ENCODE results near the gene CABP1. TPM values are rescaled to one million over a fixed set of nuclear protein-coding genes. Genes with fewer than 3 reads are reported as not detected.

The CABP1 gene
- total and polyA plus RNA-seq, 2 of the 13 experiments (the other 11 are each of a cell fraction or from before 2014, with no cell fraction given): not detected

DNA sequence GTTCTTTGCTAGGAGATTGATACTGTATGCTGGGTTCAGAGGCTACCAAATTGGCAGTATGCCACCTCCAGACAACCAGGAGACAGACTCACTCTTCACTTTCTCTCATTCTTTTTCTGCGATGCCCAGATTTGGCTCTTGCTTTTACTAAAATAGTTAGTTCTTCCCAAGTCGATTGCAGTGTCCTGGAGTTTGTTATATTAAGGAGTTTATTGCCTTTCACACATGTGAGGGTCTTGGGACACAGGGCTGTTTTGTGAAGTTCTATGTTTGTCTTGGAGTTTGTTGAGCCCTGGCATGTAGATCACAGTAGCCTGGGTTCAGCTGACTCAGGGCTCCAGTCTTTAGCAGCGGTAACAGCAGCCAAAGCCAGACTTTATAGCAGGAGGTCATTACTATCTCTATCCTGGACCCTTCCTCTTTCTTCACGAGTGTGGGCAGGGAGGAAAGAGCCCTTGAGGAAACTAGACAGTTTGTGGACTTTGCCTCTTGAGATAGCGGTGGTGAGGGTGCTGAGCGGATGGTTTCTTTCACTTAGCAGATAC is 48.2 kb downstream of the CABP1 start:
- peaks cover 64% of the 10 kb centered on the region for H3K79me2 ChIP-seq (ENCODE audit: insufficient read depth, low read length)
- H3K4me2 ChIP-seq (ENCODE audit: low read depth, low read length): peak overlapping the region; percentile 86
- intact Hi-C loops (cut with micrococcal nuclease; ENCODE audit: unreplicated experiment) (loop anchor here (2.0 to 5.0 kb wide), 3 partner anchors 26 to 1389 kb away; partner anchors contain the start of gene MLXIP), in situ Hi-C loops (cut with HindIII; ENCODE audit: extremely low pct_ligation_motif_present, low pct_unique_long_range_greater_than_20kb) (no loop called here)
- no peak for FAIRE-seq
- POLR2A ChIA-PET: no interaction called here
- H3K36me3 ChIP-seq (replicated peaks in 1 of 2; ENCODE audit: control insufficient read depth in 1 of 2, insufficient read depth in 2 of 2, low read length in 2 of 2): peaks cover 0 to 5% of the 10 kb centered on the region in 2 experiments; a peak in 1 of 5 replicates
- H3K27ac ChIP-seq (ENCODE audit: extremely low read length, insufficient read depth, low read length): peak overlapping the region; percentile 94
- peak overlapping the region; percentile 83 to 91 (median 86) for H3K4me3 ChIP-seq (replicated peaks in 1 of 3; ENCODE audit: insufficient read depth in 1 of 3, low read depth in 2 of 3, low read length in 3 of 3)
- DNase-seq (ENCODE audit: low spot score): no peak
- H3K4me1 ChIP-seq (ENCODE audit: insufficient read depth, low read length): peaks cover 68% of the 10 kb centered on the region
- BruUV-seq (replicated peaks): no TSS peak
- CTCF ChIA-PET (ENCODE audit: low intra/inter-chr PET ratio, low total read pairs): no interaction called here
- H3K9me3 ChIP-seq (ENCODE audit: low read length): no peaks in the 10 kb centered on the region
- no peaks in the 10 kb centered on the region for H3K27me3 ChIP-seq (ENCODE audit: control insufficient read depth in 1 of 2, insufficient read depth in 2 of 2, low read length in 2 of 2)
- H4K20me1 ChIP-seq (ENCODE audit: insufficient read depth, low read length): peaks cover 34% of the 10 kb centered on the region
- ATAC-seq: no peak
- WGBS (ENCODE audit: low lambda C conversion rate): 3% methylated on average over 6 of the region's 6 CpGs
- H2AFZ ChIP-seq (ENCODE audit: low read length): no peak overlapping the region
- H3K9ac ChIP-seq (ENCODE audit: insufficient read depth, low read depth, low read length): peak overlapping the region; percentile 85
- TF ChIP-seq TGIF2 (CRISPR knock-in tag; IDR thresholded peaks at IDR 0.05): 0 out of 2 replicates have a peak, but pooled peaks have one; percentile 10
- TF ChIP-seq, protein P1, sequence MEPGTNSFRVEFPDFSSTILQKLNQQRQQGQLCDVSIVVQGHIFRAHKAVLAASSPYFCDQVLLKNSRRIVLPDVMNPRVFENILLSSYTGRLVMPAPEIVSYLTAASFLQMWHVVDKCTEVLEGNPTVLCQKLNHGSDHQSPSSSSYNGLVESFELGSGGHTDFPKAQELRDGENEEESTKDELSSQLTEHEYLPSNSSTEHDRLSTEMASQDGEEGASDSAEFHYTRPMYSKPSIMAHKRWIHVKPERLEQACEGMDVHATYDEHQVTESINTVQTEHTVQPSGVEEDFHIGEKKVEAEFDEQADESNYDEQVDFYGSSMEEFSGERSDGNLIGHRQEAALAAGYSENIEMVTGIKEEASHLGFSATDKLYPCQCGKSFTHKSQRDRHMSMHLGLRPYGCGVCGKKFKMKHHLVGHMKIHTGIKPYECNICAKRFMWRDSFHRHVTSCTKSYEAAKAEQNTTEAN (CRISPR knock-in tag; conservative IDR thresholded peaks at IDR 0.05): no peak
- no peak for TF ChIP-seq ZFP82 (CRISPR knock-in tag; IDR thresholded peaks at IDR 0.05; ENCODE audit: borderline replicate concordance)
- TF ChIP-seq, protein P2, sequence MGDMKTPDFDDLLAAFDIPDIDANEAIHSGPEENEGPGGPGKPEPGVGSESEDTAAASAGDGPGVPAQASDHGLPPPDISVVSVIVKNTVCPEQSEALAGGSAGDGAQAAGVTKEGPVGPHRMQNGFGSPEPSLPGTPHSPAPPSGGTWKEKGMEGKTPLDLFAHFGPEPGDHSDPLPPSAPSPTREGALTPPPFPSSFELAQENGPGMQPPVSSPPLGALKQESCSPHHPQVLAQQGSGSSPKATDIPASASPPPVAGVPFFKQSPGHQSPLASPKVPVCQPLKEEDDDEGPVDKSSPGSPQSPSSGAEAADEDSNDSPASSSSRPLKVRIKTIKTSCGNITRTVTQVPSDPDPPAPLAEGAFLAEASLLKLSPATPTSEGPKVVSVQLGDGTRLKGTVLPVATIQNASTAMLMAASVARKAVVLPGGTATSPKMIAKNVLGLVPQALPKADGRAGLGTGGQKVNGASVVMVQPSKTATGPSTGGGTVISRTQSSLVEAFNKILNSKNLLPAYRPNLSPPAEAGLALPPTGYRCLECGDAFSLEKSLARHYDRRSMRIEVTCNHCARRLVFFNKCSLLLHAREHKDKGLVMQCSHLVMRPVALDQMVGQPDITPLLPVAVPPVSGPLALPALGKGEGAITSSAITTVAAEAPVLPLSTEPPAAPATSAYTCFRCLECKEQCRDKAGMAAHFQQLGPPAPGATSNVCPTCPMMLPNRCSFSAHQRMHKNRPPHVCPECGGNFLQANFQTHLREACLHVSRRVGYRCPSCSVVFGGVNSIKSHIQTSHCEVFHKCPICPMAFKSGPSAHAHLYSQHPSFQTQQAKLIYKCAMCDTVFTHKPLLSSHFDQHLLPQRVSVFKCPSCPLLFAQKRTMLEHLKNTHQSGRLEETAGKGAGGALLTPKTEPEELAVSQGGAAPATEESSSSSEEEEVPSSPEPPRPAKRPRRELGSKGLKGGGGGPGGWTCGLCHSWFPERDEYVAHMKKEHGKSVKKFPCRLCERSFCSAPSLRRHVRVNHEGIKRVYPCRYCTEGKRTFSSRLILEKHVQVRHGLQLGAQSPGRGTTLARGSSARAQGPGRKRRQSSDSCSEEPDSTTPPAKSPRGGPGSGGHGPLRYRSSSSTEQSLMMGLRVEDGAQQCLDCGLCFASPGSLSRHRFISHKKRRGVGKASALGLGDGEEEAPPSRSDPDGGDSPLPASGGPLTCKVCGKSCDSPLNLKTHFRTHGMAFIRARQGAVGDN (CRISPR knock-in tag; IDR thresholded peaks at IDR 0.05): no peak
- no peak for TF ChIP-seq PAX8 (CRISPR knock-in tag; IDR thresholded peaks at IDR 0.05; ENCODE audit: borderline replicate concordance)
- no peak for TF ChIP-seq ZNF326 (CRISPR knock-in tag; IDR thresholded peaks at IDR 0.05; ENCODE audit: borderline replicate concordance)
- no peak for TF ChIP-seq ZNF549 (CRISPR knock-in tag; IDR thresholded peaks at IDR 0.05)
- TF ChIP-seq SRSF4 (IDR thresholded peaks at IDR 0.05; ENCODE audit: low read depth, low read length, poor library complexity, severe bottlenecking): no peak
- TF ChIP-seq, protein P3, sequence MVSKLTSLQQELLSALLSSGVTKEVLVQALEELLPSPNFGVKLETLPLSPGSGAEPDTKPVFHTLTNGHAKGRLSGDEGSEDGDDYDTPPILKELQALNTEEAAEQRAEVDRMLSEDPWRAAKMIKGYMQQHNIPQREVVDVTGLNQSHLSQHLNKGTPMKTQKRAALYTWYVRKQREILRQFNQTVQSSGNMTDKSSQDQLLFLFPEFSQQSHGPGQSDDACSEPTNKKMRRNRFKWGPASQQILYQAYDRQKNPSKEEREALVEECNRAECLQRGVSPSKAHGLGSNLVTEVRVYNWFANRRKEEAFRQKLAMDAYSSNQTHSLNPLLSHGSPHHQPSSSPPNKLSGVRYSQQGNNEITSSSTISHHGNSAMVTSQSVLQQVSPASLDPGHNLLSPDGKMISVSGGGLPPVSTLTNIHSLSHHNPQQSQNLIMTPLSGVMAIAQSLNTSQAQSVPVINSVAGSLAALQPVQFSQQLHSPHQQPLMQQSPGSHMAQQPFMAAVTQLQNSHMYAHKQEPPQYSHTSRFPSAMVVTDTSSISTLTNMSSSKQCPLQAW (CRISPR knock-in tag; IDR thresholded peaks at IDR 0.05): 0 out of 2 replicates have a peak, but pooled peaks have one; percentile 21
- TF ChIP-seq, protein P4, sequence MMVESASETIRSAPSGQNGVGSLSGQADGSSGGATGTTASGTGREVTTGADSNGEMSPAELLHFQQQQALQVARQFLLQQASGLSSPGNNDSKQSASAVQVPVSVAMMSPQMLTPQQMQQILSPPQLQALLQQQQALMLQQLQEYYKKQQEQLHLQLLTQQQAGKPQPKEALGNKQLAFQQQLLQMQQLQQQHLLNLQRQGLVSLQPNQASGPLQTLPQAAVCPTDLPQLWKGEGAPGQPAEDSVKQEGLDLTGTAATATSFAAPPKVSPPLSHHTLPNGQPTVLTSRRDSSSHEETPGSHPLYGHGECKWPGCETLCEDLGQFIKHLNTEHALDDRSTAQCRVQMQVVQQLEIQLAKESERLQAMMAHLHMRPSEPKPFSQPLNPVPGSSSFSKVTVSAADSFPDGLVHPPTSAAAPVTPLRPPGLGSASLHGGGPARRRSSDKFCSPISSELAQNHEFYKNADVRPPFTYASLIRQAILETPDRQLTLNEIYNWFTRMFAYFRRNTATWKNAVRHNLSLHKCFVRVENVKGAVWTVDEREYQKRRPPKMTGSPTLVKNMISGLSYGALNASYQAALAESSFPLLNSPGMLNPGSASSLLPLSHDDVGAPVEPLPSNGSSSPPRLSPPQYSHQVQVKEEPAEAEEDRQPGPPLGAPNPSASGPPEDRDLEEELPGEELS (CRISPR knock-in tag; IDR thresholded peaks at IDR 0.05): no peak
- no peak for TF ChIP-seq NFKB2 (CRISPR knock-in tag; IDR thresholded peaks at IDR 0.05; ENCODE audit: borderline replicate concordance)
- no peak for TF ChIP-seq ONECUT2 (CRISPR knock-in tag; IDR thresholded peaks at IDR 0.05)
- TF ChIP-seq SAP130 (CRISPR knock-in tag; IDR thresholded peaks at IDR 0.05; ENCODE audit: low read depth): peak; percentile 45; the same call in 1 of the 2 replicates
- TF ChIP-seq NCOA2 (CRISPR knock-in tag; IDR thresholded peaks at IDR 0.05): no peak
- TF ChIP-seq ZFX (CRISPR knock-in tag; IDR thresholded peaks at IDR 0.05; ENCODE audit: low read depth): no peak
- 0 out of 2 replicates have a peak, but pooled peaks have one; percentile 26 for TF ChIP-seq MAFF (IDR thresholded peaks at IDR 0.05; ENCODE audit: low read depth, low read length)
